Loucy (cell line): Measurements from ENCODE around the gene PAXIP1.

Source experiments
- H2AFZ ChIP-seq: fragments of 200-600 bp; sonication (generic); 2 replicates; pipeline ENCODE4 v1.6.0; 2016; ENCODE audit warnings: antibody characterized with exemption, mild to moderate bottlenecking, low read length, moderate library complexity
- H3F3A ChIP-seq: fragments of 200-600 bp; 2 replicates; pipeline ENCODE4 v1.6.0; 2016; ENCODE audit warnings: antibody characterized with exemption, low read depth, mild to moderate bottlenecking
- H3K27me3 ChIP-seq: fragments of 200-600 bp; sonication (generic); 2 replicates; pipeline ENCODE4 v1.6.1; 2014; ENCODE audit warnings: low read length, mild to moderate bottlenecking; ENCODE audit not compliant: insufficient read depth, poor library complexity, severe bottlenecking
- H3K36me3 ChIP-seq: fragments of 200-600 bp; sonication (generic); 2 replicates; pipeline ENCODE4 v1.6.1; 2016; ENCODE audit warnings: low read length; ENCODE audit not compliant: insufficient read depth
- H3K4me1 ChIP-seq: fragments of 200-600 bp; sonication (generic); 2 replicates; pipeline ENCODE4 v1.5.1; 2014; ENCODE audit warnings: low read length, mild to moderate bottlenecking; ENCODE audit not compliant: insufficient read depth, poor library complexity, severe bottlenecking
- H3K4me2 ChIP-seq: fragments of 200-600 bp; sonication (generic); 2 replicates; pipeline ENCODE4 v1.6.0; 2014; ENCODE audit warnings: antibody characterized with exemption, low read length, low read depth, mild to moderate bottlenecking; ENCODE audit not compliant: poor library complexity, severe bottlenecking
- H3K4me3 ChIP-seq: fragments of 200-600 bp; sonication (generic); 2 replicates; pipeline ENCODE4 v1.5.1; 2014; ENCODE audit warnings: low read length, mild to moderate bottlenecking, mixed read lengths; ENCODE audit not compliant: poor library complexity, severe bottlenecking
- H3K79me2 ChIP-seq: fragments of 200-600 bp; sonication (generic); 2 replicates; pipeline ENCODE4 v1.6.1; 2014; ENCODE audit warnings: low read length; ENCODE audit not compliant: insufficient read depth
- H3K9ac ChIP-seq: fragments of 200-600 bp; sonication (generic); 2 replicates; pipeline ENCODE4 v1.6.0; 2014; ENCODE audit warnings: mild to moderate bottlenecking, low read depth, low read length, moderate library complexity; ENCODE audit not compliant: poor library complexity, severe bottlenecking
- H3K9me2 ChIP-seq: fragments of 200-600 bp; sonication (generic); replicated peaks from 2 replicates; pipeline ENCODE4 v1.6.1; 2016; ENCODE audit warnings: low read depth, low read length, mixed read lengths
- H3K9me3 ChIP-seq: fragments of 200-600 bp; sonication (generic); 2 replicates; pipeline ENCODE4 v1.6.1; 2014; ENCODE audit warnings: mild to moderate bottlenecking, antibody characterized with exemption, low read length, low read depth; ENCODE audit not compliant: insufficient read depth
- H4K20me1 ChIP-seq: fragments of 200-600 bp; sonication (generic); 2 replicates; pipeline ENCODE4 v1.6.0; 2014; ENCODE audit warnings: antibody characterized with exemption, low read length, mild to moderate bottlenecking; ENCODE audit not compliant: insufficient read depth, poor library complexity, severe bottlenecking
- CTCF ChIP-seq: fragments of 200-600 bp; sonication (generic); conservative IDR thresholded peaks from 2 replicates; pipeline ENCODE4 v1.5.1; 2014; ENCODE audit warnings: mild to moderate bottlenecking, antibody characterized with exemption, low read length
- EZH2phosphoT487 ChIP-seq: fragments of 200-600 bp; IDR thresholded peaks from 2 replicates; pipeline ENCODE4 v1.6.1; 2018; ENCODE audit warnings: antibody characterized with exemption, mild to moderate bottlenecking, moderate library complexity, borderline replicate concordance

The PAXIP1 gene

GRCh38 chr7:154909241-154910105 is 93.5 kb downstream of the PAXIP1 start:
- no peak overlapping the region for H3K9ac ChIP-seq
- H3K79me2 ChIP-seq = no peaks in the 10 kb centered on the region
- H4K20me1 ChIP-seq = no peaks in the 10 kb centered on the region
- peaks cover 12% of the 10 kb centered on the region for H3K4me1 ChIP-seq
- no peaks in the 10 kb centered on the region for H3K9me2 ChIP-seq
- no peaks in the 10 kb centered on the region for H3K27me3 ChIP-seq
- no peaks in the 10 kb centered on the region for H3K36me3 ChIP-seq
- H3K4me3 ChIP-seq = no peak overlapping the region
- TF ChIP-seq CTCF (no peak), EZH2phosphoT487 (no peak)
- 0 out of 2 replicates have a peak, but pooled peaks cover 6% of the 10 kb centered on the region for H3F3A ChIP-seq
- H3K9me3 ChIP-seq = no peaks in the 10 kb centered on the region
- no peak overlapping the region for H2AFZ ChIP-seq
- H3K4me2 ChIP-seq = peak overlapping the region; percentile 71

- Histone ChIP-seq H3K4me2 (peak overlapping the region; percentile 71), H3K27me3 (no peaks in the 10 kb centered on the region), H3K9ac (peak overlapping the region; percentile 76), H3K4me1 (peaks cover 12% of the 10 kb centered on the region), H3F3A (0 out of 2 replicates have a peak, but pooled peaks cover 6% of the 10 kb centered on the region), H3K79me2 (no peaks in the 10 kb centered on the region), H3K4me3 (peak overlapping the region; percentile 71), H3K36me3 (no peaks in the 10 kb centered on the region), H3K9me3 (no peaks in the 10 kb centered on the region), H2AFZ (peak overlapping the region; percentile 22), H3K9me2 (no peaks in the 10 kb centered on the region), H4K20me1 (no peaks in the 10 kb centered on the region)
- TF ChIP-seq CTCF = no peak
- TF ChIP-seq EZH2phosphoT487 = no peak
Observed at GRCh38 chr7:154907651-154908620, 95.0 kb downstream of the PAXIP1 start.

GRCh38 chr7:154906736-154907355 is 96.1 kb downstream of the PAXIP1 start:
- TF ChIP-seq CTCF = no peak
- no peak for TF ChIP-seq EZH2phosphoT487

More at GRCh38 chr7:154906736-154907355, 96.1 kb downstream of the PAXIP1 start:
- Histone ChIP-seq H3K4me2 (no peak overlapping the region), H3K27me3 (no peaks in the 10 kb centered on the region), H4K20me1 (no peaks in the 10 kb centered on the region), H3K79me2 (no peaks in the 10 kb centered on the region), H2AFZ (no peak overlapping the region), H3K36me3 (no peaks in the 10 kb centered on the region), H3K4me3 (no peak overlapping the region), H3K9me3 (no peaks in the 10 kb centered on the region), H3K4me1 (peaks cover 12% of the 10 kb centered on the region), H3F3A (0 out of 2 replicates have a peak, but pooled peaks cover 6% of the 10 kb centered on the region), H3K9me2 (no peaks in the 10 kb centered on the region), H3K9ac (no peak overlapping the region)
